C4-2B (cell line): ENCODE results near the gene PSMD14.

ENCODE experiments used
- H3K27ac ChIP-seq: fragments of 450-650 bp; 2 replicates; pipeline ENCODE4 v1.5.1; 2017
- CTCF ChIP-seq: fragments of 450-650 bp; conservative IDR thresholded peaks from 2 replicates; pipeline ENCODE4 v1.5.1; 2017; ENCODE audit warnings: mild to moderate bottlenecking
- ZFX ChIP-seq: fragments of 450-650 bp; IDR thresholded peaks from 2 replicates; pipeline ENCODE4 v1.6.1; 2017

Gene PSMD14

DNA sequence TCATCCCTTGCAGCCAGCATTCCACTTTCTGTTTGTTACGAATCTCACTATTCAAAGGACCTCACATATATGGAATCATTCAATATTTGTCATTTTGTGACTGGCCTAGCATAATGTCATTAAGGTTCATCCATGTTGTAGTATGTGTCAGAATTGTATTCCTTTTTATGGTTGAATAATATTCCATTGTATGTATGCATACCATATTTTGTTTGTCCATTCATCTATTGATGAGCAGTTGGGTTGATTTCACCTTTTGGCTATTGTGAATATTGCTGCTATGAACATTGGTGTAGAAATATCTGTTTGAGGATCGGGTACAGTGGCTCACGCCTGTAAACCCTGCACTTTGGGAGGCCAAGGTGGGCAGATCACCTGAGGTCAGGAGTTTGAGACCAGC is 35.0 kb downstream of the PSMD14 start:
- TF ChIP-seq ZFX (no peak), CTCF (no peak)
- H3K27ac ChIP-seq, result no peak overlapping the region

DNA sequence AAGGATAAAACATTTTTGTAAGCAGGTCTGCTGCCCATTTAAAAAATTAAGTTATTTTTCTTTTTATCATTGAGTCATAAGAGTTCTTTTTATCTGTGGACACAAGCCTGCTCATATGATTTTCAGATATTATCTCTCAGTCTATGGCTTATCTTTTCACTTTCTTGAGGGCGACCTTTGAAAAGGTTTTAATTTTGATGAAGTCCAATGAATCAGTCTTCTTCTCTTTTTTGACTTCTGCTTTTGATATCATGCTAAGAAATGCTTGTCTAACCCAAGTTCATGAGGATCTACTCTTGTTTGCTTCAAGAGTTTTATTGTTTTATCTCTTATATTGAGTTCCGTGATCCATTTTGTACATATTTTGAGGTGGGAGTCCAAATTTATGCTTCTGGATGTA is 36.5 kb downstream of the PSMD14 start:
- TF ChIP-seq CTCF, result no peak
- TF ChIP-seq ZFX, result no peak
- no peak overlapping the region for H3K27ac ChIP-seq

GRCh38 chr2:161351678-161352077 is 43.5 kb downstream of the PSMD14 start:
- no peak overlapping the region for H3K27ac ChIP-seq
- TF ChIP-seq CTCF, result no peak
- no peak for TF ChIP-seq ZFX

- no peak overlapping the region for H3K27ac ChIP-seq
- TF ChIP-seq CTCF (no peak), ZFX (no peak)
These were observed 44.5 kb downstream of the PSMD14 start for GRCh38 chr2:161352719-161353118.

DNA sequence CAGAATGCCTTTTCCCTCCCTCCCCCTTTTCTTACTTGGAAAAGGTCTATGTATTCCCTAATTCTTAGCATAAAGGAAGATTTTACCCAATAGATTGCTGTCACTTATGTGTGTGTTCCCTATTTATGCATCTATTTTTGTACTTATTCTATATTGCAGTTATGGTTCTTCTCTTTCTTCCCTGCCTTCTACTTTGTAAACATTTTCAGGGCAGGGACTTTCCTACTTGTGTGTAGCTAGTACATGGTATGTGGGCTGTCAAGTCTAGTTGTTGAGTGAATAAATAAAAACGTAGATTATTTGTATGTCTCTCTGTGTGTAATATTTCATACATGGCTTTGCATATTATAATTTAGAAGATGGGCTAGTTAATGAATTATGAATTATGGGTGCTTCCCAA is 45.3 kb downstream of the PSMD14 start:
- no peak overlapping the region for H3K27ac ChIP-seq
- TF ChIP-seq CTCF (no peak), ZFX (no peak)

DNA sequence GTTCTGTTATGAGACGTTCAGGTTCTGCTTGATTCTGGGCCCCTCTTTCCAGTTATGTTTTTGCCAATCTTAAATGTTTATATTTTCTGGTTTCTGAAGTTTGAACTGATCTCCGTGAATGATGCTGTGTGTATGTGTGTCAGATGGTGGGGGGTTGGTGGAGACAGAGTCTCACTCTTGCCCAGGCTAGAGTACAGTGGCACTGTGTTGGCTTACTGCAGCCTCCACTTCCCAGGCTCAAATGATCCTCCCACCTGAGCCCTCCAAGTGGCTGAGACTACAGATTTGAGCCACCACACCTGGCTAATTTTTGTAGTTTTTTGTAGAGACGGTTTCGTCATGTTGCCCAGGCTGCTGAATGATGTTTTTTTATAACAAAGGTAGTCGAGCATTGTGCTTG is 45.9 kb downstream of the PSMD14 start:
- no peak overlapping the region for H3K27ac ChIP-seq
- TF ChIP-seq ZFX (no peak), CTCF (no peak)

GRCh38 chr2:161355106-161355505 is 46.9 kb downstream of the PSMD14 start:
- TF ChIP-seq CTCF (no peak), ZFX (no peak)
- H3K27ac ChIP-seq, result no peak overlapping the region
